Effector memory CD8-positive, alpha-beta T cell (primary cell): ENCODE measurements around the gene ACACA.
"Not testable (repeated sequence)": the region's sequence is repeated elsewhere in the genome, so short reads cannot be mapped to it uniquely, and the experiment has no call there.

Experiments used
- ATAC-seq: fragments of 150-1000 bp; cut with Tn5 transposase; replicated peaks from 2 replicates; pipeline ENCODE4 v1.10.0; 2021; ENCODE audit warnings: mild to moderate bottlenecking, moderate library complexity
- DNase-seq, 3 experiments: peaks; one replicate each; pipeline ENCODE4 v3.0.0; 2021
- H3K27ac Mint-ChIP-seq, 2 donors: one replicate each; pipeline ENCODE4 v1.8.0; 2022; ENCODE audit warnings: mild to moderate bottlenecking in 2 of 2, mixed read lengths in 2 of 2, moderate library complexity in 2 of 2
- H3K27me3 Mint-ChIP-seq, 2 donors: one replicate each; pipeline ENCODE4 v1.8.0; 2022; ENCODE audit warnings: mixed read lengths in 2 of 2
- H3K36me3 Mint-ChIP-seq: one replicate; pipeline ENCODE4 v1.8.0; 2022; ENCODE audit warnings: mild to moderate bottlenecking, moderate library complexity, mixed read lengths; ENCODE audit not compliant: insufficient read depth
- H3K4me1 Mint-ChIP-seq, 2 donors: one replicate each; pipeline ENCODE4 v1.8.0; 2022; ENCODE audit warnings: low read depth in 2 of 2, mixed read lengths in 2 of 2
- H3K4me3 Mint-ChIP-seq, 2 donors: one replicate each; pipeline ENCODE4 v1.8.0; 2022; ENCODE audit warnings: mild to moderate bottlenecking in 2 of 2, mixed read lengths in 2 of 2, moderate library complexity in 2 of 2
- H3K9me3 Mint-ChIP-seq, 2 donors: one replicate each; pipeline ENCODE4 v1.8.0; 2022; ENCODE audit warnings: mixed read lengths in 2 of 2

The ACACA gene

GRCh38 chr17:37356796-37357569 is 49.7 kb downstream of the ACACA start:
- H3K9me3 Mint-ChIP-seq: not testable (repeated sequence)

GRCh38 chr17:37346863-37347402 is 59.7 kb downstream of the ACACA start:
- not testable (repeated sequence) for H3K4me3 Mint-ChIP-seq, H3K27ac Mint-ChIP-seq, DNase-seq, H3K4me1 Mint-ChIP-seq, ATAC-seq, H3K9me3 Mint-ChIP-seq, H3K27me3 Mint-ChIP-seq, H3K36me3 Mint-ChIP-seq

More at GRCh38 chr17:37356796-37357569, 49.7 kb downstream of the ACACA start:
- not testable (repeated sequence) for ATAC-seq, H3K27me3 Mint-ChIP-seq, DNase-seq, H3K36me3 Mint-ChIP-seq
- peaks cover 15 to 17% of the 10 kb centered on the region in 2 donors for H3K4me1 Mint-ChIP-seq
- peak overlapping the region in 1 of 2 donors; percentile 83 for H3K4me3 Mint-ChIP-seq
- H3K27ac Mint-ChIP-seq: peak overlapping the region in 1 of 2 donors; percentile 94

DNA sequence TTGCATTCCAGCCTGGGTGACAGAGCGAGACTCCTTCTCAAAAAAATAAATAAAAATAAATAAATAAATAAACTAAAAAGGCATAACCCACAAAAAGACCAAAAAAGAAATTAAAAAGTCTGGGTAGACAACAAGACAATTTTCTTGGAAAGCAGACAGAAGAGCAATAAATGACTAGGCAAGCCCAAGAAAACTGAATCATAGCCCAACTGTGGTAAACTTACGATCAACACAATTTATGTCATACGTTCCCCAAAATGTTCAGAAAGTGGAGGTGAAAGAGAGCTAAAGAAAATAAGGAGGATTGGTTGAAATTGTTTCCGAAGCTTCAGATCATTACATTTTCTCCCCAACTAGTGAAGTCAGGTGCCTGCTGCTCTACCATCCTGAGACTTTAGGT is 62.1 kb downstream of the ACACA start:
- DNase-seq (no peak), ATAC-seq (no peak)
- no peak overlapping the region for H3K27ac Mint-ChIP-seq
- no peaks in the 10 kb centered on the region for H3K9me3 Mint-ChIP-seq
- H3K4me3 Mint-ChIP-seq: no peak overlapping the region
- peaks cover 3 to 5% of the 10 kb centered on the region in 2 donors for H3K4me1 Mint-ChIP-seq
- H3K36me3 Mint-ChIP-seq: peaks cover 8% of the 10 kb centered on the region
- H3K27me3 Mint-ChIP-seq: no peaks in the 10 kb centered on the region

DNA sequence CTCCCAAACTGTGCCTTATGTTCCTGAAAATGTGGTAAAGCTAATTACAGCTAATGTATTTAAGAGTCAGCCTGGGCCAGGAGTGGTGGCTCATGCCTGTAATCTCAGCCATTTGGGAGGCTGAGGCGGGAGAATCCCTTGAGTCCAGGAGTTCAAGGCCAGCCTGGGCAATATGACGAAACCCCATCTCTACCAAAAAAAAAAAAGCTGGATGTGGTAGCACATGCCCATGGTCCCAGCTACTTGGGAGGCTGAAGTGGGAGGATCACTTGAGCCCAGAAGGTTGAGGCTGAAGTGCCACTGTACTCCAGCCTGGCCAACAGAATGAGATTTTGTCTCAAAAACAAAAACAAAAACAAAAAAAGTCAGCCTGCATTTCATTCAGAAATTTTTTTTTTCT is 64.0 kb downstream of the ACACA start:
- no peaks in the 10 kb centered on the region for H3K9me3 Mint-ChIP-seq
- peaks cover 3 to 5% of the 10 kb centered on the region in 2 donors for H3K4me1 Mint-ChIP-seq
- peaks cover 11% of the 10 kb centered on the region for H3K36me3 Mint-ChIP-seq
- ATAC-seq (no peak), DNase-seq (no peak)
- no peak overlapping the region for H3K4me3 Mint-ChIP-seq
- no peaks in the 10 kb centered on the region for H3K27me3 Mint-ChIP-seq
- no peak overlapping the region for H3K27ac Mint-ChIP-seq

- ATAC-seq (no peak), DNase-seq (no peak)
- Mint-ChIP-seq H3K36me3 (peaks cover 5% of the 10 kb centered on the region), H3K4me1 (peaks cover 3 to 4% of the 10 kb centered on the region in 2 donors), H3K27ac (no peak overlapping the region), H3K4me3 (no peak overlapping the region), H3K27me3 (no peaks in the 10 kb centered on the region), H3K9me3 (no peaks in the 10 kb centered on the region)
These were observed 65.8 kb downstream of the ACACA start for GRCh38 chr17:37340804-37341203.

DNA sequence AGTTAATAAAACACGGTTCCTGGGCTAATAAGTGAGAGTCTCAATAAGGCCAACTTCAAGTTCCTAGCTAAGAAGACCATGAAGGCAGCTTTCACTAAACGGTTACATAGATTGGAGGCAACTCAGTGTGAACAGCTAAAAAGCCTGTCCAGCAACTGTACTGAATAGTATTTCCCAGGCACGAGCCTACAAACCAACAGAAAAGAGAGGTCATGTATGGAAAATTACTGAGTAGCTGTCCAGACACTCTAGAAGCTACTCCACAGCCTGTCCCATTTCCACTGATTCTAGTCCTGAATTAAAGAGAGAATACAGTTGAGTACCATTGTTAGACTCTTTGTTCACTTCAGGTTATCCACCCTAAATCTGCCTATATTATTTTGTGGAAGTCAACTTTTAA is 67.3 kb downstream of the ACACA start:
- DNase-seq (no peak), ATAC-seq (no peak)
- Mint-ChIP-seq H3K4me3 (no peak overlapping the region), H3K36me3 (peaks cover 5% of the 10 kb centered on the region), H3K27me3 (no peaks in the 10 kb centered on the region), H3K4me1 (peaks cover 0 to 5% of the 10 kb centered on the region in 2 donors), H3K27ac (no peak overlapping the region), H3K9me3 (no peaks in the 10 kb centered on the region)

GRCh38 chr17:37338847-37339246 is 67.8 kb downstream of the ACACA start:
- no peaks in the 10 kb centered on the region for H3K27me3 Mint-ChIP-seq
- no peak for DNase-seq

DNA sequence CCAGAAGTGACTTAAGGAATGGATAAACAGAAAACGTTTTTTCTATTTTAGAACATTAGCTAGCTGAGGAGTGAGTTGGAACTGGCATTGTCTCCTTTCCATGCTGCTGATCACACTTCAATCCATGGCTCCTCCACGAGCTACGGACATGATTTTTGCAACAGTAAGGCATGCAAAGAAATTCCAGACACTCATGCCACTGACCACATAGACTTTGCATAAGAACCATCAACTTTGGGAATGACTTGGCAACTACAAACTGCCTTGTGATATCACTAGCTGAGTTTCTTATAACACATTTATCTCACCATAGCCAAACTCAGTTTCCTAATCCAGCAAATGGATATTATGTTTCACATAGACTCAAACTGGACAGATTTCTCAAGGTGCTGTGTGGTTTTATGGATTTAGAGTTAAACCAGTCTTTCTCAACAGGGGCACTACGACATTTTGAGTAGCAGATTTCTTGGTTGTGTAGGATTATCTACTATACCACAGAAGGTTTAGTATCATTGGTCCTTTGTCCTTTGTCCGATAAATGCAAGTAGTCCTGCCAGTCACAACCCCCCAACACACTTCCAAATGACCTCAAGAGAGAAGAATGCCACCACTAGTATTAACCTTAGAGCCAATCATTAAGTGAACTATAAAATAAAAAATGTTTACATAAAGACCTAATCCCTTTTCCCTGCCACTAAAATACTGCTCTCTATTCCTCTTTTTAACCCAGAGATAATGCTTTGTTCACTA is 79.1 kb downstream of the ACACA start:
- DNase-seq (no peak), ATAC-seq (no peak)
- no peak overlapping the region for H3K4me3 Mint-ChIP-seq
- peaks cover 11% of the 10 kb centered on the region for H3K36me3 Mint-ChIP-seq
- H3K27me3 Mint-ChIP-seq: no peaks in the 10 kb centered on the region
- no peaks in the 10 kb centered on the region for H3K9me3 Mint-ChIP-seq
- no peak overlapping the region for H3K27ac Mint-ChIP-seq
- no peaks in the 10 kb centered on the region for H3K4me1 Mint-ChIP-seq

More at GRCh38 chr17:37338847-37339246, 67.8 kb downstream of the ACACA start:
- no peaks in the 10 kb centered on the region for H3K9me3 Mint-ChIP-seq
- no peak overlapping the region for H3K4me3 Mint-ChIP-seq
- H3K36me3 Mint-ChIP-seq: peaks cover 5% of the 10 kb centered on the region
- no peak overlapping the region for H3K27ac Mint-ChIP-seq
- H3K4me1 Mint-ChIP-seq: peaks cover 0 to 5% of the 10 kb centered on the region in 2 donors
- no peak for ATAC-seq

DNA sequence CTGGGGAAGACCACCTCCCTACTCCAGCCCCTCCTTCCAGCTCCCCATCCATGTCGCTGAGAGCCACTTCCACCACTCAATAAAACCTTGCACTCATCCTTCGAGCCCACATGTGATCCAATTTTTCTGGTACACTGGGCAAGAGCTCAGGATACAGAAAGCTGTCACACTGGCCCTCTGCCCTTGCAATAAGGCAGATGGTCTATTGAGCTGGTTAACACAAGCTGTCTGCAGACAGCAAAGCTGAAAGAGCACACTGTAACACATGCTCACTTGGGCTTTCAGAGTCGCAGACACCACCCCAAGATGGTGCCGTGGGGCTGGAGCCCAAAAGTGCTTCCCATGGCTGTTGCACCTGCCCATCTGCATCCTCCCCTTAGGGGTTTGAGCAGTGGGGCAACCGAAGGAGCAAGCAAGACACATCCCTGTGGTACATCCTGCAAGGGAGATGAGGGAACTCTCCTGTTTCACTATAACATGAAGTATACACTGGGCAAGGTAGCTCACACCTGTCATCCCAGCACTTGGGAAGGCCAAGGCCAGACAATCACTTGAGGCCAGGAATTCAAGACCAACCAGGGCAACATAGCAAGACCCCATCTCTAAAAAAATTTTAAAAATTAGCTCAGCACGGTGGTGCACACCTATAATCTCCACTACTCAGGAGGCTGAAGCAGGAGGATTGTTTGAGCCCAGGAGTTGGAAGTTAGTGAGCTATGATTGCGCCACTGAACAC is 83.6 kb downstream of the ACACA start:
- Mint-ChIP-seq H3K36me3 (peaks cover 8% of the 10 kb centered on the region), H3K4me3 (no peak overlapping the region), H3K4me1 (peaks cover 0 to 5% of the 10 kb centered on the region in 2 donors), H3K27ac (no peak overlapping the region), H3K27me3 (no peaks in the 10 kb centered on the region), H3K9me3 (no peaks in the 10 kb centered on the region)
- ATAC-seq (no peak), DNase-seq (no peak)

DNA sequence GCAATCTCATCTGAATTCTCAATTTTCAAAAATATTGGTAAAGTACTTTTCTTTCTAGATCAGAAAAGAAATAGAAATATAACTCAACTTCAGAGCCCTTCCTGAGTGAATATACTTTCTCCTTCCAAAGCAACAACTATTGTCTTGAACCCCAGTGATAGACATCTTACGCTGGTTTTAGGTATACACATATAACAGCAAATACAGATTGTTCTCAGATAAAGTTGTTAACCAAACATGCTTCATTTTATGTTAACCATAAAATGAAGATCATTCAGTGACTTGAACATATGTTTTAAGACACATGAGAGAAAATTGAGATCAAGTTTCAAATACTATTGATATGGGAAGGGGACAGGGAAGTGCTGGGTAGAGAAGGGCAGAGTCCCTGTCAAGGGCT is 84.5 kb downstream of the ACACA start:
- DNase-seq: no peak
- H3K9me3 Mint-ChIP-seq: no peaks in the 10 kb centered on the region
- H3K4me3 Mint-ChIP-seq: no peak overlapping the region
- peaks cover 8% of the 10 kb centered on the region for H3K36me3 Mint-ChIP-seq
- no peak overlapping the region for H3K27ac Mint-ChIP-seq
- no peak for ATAC-seq
- no peaks in the 10 kb centered on the region for H3K27me3 Mint-ChIP-seq
- H3K4me1 Mint-ChIP-seq: peaks cover 0 to 5% of the 10 kb centered on the region in 2 donors

GRCh38 chr17:37318931-37319594 is 87.6 kb downstream of the ACACA start:
- no peak for DNase-seq

DNA sequence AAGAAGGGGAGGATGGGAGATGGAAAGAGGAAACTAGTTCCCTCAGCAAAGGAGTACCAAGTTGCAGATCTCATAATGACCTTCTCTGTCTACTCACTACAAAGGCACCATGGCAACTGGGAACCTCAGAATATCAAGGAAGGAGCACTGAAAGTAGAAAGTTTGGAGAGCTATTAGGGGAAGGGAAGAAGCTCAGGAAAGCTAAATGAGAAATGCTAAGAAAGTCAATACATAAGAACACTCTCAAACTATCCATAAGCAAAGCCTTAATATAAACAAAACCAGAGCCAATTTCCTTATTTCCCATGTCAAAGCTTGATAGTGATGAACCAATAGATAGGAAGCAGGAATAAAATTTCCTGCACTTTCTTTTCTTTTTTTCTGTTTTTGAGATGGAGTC is 88.8 kb downstream of the ACACA start:
- peaks cover 5% of the 10 kb centered on the region for H3K36me3 Mint-ChIP-seq
- H3K9me3 Mint-ChIP-seq: no peaks in the 10 kb centered on the region
- DNase-seq (no peak), ATAC-seq (no peak)
- no peaks in the 10 kb centered on the region for H3K27me3 Mint-ChIP-seq
- H3K27ac Mint-ChIP-seq: no peak overlapping the region
- peaks cover 0 to 5% of the 10 kb centered on the region in 2 donors for H3K4me1 Mint-ChIP-seq
- no peak overlapping the region for H3K4me3 Mint-ChIP-seq

More at GRCh38 chr17:37318931-37319594, 87.6 kb downstream of the ACACA start:
- H3K9me3 Mint-ChIP-seq: no peaks in the 10 kb centered on the region
- H3K4me1 Mint-ChIP-seq: peaks cover 0 to 5% of the 10 kb centered on the region in 2 donors
- no peak overlapping the region for H3K27ac Mint-ChIP-seq
- H3K36me3 Mint-ChIP-seq: peaks cover 5% of the 10 kb centered on the region
- ATAC-seq: no peak
- H3K4me3 Mint-ChIP-seq: no peak overlapping the region
- no peaks in the 10 kb centered on the region for H3K27me3 Mint-ChIP-seq

- Mint-ChIP-seq H3K27me3 (no peaks in the 10 kb centered on the region), H3K9me3 (no peaks in the 10 kb centered on the region), H3K4me1 (no peaks in the 10 kb centered on the region), H3K36me3 (no peaks in the 10 kb centered on the region), H3K4me3 (no peak overlapping the region), H3K27ac (no peak overlapping the region)
- no peak for ATAC-seq
- no peak for DNase-seq
These were observed 91.0 kb downstream of the ACACA start for GRCh38 chr17:37315601-37316000.
